ENCODE data around the gene EVX2. TPM values are rescaled to one million over a fixed set of nuclear protein-coding genes. Genes with fewer than 3 reads are reported as not detected.

Gene EVX2
- total RNA-seq, 1 experiment from 2014 or later: not detected

DNA sequence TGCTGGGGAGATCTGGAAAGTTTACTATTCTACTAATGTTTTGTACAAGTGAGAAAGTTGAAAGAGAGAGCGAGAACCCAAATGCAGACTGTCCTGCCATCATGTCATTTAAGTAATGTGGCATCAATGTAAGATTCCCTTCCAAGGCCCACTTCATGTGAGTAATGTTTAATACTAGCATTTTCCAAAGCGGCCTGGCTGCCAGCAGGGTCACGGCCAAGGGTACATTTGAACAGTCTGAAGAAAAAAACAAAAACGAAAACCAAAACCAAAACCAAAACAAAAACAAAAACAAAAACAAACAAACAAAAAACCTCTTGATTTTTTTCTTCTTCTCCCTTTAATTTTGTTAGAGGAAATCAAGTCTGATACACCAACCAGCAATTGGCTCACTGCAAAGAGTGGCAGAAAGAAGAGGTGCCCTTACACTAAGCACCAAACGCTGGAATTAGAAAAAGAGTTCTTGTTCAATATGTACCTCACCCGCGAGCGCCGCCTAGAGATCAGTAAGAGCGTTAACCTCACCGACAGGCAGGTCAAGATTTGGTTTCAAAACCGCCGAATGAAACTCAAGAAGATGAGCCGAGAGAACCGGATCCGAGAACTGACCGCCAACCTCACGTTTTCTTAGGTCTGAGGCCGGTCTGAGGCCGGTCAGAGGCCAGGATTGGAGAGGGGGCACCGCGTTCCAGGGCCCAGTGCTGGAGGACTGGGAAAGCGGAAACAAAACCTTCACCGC is 35.0 kb upstream of the EVX2 start:
- Mint-ChIP-seq H3K27me3 (ENCODE audit: low read depth) (peaks cover 100% of the 10 kb centered on the region), H3K36me3 (0 out of 2 replicates have a peak, but pooled peaks cover 3% of the 10 kb centered on the region), H3K9me3 (peaks cover 4% of the 10 kb centered on the region), H3K4me1 (peaks cover 17% of the 10 kb centered on the region), H3K27ac (no peak overlapping the region), H3K4me3 (no peak overlapping the region)
- ChIA-PET POLR2A (no interaction called here), CTCF (no interaction called here)
- ATAC-seq: no peak
- DNase-seq (ENCODE audit: low spot score): peak; percentile 70
- TF ChIP-seq, protein P1, sequence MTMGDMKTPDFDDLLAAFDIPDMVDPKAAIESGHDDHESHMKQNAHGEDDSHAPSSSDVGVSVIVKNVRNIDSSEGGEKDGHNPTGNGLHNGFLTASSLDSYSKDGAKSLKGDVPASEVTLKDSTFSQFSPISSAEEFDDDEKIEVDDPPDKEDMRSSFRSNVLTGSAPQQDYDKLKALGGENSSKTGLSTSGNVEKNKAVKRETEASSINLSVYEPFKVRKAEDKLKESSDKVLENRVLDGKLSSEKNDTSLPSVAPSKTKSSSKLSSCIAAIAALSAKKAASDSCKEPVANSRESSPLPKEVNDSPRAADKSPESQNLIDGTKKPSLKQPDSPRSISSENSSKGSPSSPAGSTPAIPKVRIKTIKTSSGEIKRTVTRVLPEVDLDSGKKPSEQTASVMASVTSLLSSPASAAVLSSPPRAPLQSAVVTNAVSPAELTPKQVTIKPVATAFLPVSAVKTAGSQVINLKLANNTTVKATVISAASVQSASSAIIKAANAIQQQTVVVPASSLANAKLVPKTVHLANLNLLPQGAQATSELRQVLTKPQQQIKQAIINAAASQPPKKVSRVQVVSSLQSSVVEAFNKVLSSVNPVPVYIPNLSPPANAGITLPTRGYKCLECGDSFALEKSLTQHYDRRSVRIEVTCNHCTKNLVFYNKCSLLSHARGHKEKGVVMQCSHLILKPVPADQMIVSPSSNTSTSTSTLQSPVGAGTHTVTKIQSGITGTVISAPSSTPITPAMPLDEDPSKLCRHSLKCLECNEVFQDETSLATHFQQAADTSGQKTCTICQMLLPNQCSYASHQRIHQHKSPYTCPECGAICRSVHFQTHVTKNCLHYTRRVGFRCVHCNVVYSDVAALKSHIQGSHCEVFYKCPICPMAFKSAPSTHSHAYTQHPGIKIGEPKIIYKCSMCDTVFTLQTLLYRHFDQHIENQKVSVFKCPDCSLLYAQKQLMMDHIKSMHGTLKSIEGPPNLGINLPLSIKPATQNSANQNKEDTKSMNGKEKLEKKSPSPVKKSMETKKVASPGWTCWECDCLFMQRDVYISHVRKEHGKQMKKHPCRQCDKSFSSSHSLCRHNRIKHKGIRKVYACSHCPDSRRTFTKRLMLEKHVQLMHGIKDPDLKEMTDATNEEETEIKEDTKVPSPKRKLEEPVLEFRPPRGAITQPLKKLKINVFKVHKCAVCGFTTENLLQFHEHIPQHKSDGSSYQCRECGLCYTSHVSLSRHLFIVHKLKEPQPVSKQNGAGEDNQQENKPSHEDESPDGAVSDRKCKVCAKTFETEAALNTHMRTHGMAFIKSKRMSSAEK (CRISPR knock-in tag; IDR thresholded peaks at IDR 0.05; ENCODE audit: borderline replicate concordance): no peak
- TF ChIP-seq, protein P2, sequence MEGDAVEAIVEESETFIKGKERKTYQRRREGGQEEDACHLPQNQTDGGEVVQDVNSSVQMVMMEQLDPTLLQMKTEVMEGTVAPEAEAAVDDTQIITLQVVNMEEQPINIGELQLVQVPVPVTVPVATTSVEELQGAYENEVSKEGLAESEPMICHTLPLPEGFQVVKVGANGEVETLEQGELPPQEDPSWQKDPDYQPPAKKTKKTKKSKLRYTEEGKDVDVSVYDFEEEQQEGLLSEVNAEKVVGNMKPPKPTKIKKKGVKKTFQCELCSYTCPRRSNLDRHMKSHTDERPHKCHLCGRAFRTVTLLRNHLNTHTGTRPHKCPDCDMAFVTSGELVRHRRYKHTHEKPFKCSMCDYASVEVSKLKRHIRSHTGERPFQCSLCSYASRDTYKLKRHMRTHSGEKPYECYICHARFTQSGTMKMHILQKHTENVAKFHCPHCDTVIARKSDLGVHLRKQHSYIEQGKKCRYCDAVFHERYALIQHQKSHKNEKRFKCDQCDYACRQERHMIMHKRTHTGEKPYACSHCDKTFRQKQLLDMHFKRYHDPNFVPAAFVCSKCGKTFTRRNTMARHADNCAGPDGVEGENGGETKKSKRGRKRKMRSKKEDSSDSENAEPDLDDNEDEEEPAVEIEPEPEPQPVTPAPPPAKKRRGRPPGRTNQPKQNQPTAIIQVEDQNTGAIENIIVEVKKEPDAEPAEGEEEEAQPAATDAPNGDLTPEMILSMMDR (IDR thresholded peaks at IDR 0.05): peak; percentile 55

DNA sequence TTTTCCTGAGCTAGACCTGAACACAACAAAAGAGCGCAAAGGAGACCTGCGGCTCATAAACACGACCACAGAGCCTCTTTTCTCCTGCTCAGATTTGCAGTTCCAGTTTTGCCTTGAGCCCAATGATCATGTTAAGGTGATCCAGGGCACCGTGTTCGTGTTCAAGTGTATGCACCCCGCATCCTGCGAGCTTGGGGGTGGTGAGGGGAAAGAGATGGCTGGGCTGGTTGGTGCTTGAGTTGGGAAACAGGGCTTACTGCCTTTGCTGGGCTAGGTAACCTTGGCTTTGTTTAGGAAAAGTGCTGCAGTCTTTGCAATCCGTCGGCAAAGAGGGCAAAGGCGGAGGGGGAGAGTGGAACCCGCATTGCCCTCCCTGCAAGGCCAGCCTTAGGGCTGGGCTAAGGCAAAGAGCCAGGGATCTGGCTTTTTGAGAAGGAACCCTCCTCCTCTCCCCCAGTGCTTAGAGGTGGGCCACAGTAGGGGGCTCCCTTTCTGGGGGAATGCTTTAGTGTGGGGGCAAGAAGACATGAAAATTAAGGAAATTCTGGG is 34.1 kb upstream of the EVX2 start:
- Mint-ChIP-seq H3K27ac (no peak overlapping the region), H3K4me1 (peaks cover 15% of the 10 kb centered on the region), H3K36me3 (0 out of 2 replicates have a peak, but pooled peaks cover 6% of the 10 kb centered on the region), H3K9me3 (peaks cover 4% of the 10 kb centered on the region), H3K27me3 (ENCODE audit: low read depth) (peaks cover 100% of the 10 kb centered on the region), H3K4me3 (no peak overlapping the region)
- CTCF ChIA-PET: no interaction called here
- TF ChIP-seq, protein P3, sequence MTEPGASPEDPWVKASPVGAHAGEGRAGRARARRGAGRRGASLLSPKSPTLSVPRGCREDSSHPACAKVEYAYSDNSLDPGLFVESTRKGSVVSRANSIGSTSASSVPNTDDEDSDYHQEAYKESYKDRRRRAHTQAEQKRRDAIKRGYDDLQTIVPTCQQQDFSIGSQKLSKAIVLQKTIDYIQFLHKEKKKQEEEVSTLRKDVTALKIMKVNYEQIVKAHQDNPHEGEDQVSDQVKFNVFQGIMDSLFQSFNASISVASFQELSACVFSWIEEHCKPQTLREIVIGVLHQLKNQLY (CRISPR knock-in tag; IDR thresholded peaks at IDR 0.05): no peak
- TF ChIP-seq TEAD1 (CRISPR knock-in tag; IDR thresholded peaks at IDR 0.05) (no peak), CREB1 (CRISPR knock-in tag; IDR thresholded peaks at IDR 0.05) (no peak), FOXJ3 (CRISPR knock-in tag; IDR thresholded peaks at IDR 0.05; ENCODE audit: borderline replicate concordance) (no peak), SOX15 (CRISPR knock-in tag; IDR thresholded peaks at IDR 0.05) (no peak), IRF2 (CRISPR knock-in tag; IDR thresholded peaks at IDR 0.05; ENCODE audit: borderline replicate concordance, low read depth) (no peak), HMGA2 (CRISPR knock-in tag; IDR thresholded peaks at IDR 0.05) (no peak), RORB (CRISPR knock-in tag; IDR thresholded peaks at IDR 0.05) (no peak)
- TF ChIP-seq, protein P4, sequence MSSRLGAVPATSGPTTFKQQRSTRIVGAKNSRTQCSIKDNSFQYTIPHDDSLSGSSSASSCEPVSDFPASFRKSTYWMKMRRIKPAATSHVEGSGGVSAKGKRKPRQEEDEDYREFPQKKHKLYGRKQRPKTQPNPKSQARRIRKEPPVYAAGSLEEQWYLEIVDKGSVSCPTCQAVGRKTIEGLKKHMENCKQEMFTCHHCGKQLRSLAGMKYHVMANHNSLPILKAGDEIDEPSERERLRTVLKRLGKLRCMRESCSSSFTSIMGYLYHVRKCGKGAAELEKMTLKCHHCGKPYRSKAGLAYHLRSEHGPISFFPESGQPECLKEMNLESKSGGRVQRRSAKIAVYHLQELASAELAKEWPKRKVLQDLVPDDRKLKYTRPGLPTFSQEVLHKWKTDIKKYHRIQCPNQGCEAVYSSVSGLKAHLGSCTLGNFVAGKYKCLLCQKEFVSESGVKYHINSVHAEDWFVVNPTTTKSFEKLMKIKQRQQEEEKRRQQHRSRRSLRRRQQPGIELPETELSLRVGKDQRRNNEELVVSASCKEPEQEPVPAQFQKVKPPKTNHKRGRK (CRISPR knock-in tag; IDR thresholded peaks at IDR 0.05; ENCODE audit: borderline replicate concordance): no peak
- TF ChIP-seq, protein P5, sequence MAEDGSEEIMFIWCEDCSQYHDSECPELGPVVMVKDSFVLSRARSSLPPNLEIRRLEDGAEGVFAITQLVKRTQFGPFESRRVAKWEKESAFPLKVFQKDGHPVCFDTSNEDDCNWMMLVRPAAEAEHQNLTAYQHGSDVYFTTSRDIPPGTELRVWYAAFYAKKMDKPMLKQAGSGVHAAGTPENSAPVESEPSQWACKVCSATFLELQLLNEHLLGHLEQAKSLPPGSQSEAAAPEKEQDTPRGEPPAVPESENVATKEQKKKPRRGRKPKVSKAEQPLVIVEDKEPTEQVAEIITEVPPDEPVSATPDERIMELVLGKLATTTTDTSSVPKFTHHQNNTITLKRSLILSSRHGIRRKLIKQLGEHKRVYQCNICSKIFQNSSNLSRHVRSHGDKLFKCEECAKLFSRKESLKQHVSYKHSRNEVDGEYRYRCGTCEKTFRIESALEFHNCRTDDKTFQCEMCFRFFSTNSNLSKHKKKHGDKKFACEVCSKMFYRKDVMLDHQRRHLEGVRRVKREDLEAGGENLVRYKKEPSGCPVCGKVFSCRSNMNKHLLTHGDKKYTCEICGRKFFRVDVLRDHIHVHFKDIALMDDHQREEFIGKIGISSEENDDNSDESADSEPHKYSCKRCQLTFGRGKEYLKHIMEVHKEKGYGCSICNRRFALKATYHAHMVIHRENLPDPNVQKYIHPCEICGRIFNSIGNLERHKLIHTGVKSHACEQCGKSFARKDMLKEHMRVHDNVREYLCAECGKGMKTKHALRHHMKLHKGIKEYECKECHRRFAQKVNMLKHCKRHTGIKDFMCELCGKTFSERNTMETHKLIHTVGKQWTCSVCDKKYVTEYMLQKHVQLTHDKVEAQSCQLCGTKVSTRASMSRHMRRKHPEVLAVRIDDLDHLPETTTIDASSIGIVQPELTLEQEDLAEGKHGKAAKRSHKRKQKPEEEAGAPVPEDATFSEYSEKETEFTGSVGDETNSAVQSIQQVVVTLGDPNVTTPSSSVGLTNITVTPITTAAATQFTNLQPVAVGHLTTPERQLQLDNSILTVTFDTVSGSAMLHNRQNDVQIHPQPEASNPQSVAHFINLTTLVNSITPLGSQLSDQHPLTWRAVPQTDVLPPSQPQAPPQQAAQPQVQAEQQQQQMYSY (CRISPR knock-in tag; IDR thresholded peaks at IDR 0.05): no peak
- TF ChIP-seq, protein P6, sequence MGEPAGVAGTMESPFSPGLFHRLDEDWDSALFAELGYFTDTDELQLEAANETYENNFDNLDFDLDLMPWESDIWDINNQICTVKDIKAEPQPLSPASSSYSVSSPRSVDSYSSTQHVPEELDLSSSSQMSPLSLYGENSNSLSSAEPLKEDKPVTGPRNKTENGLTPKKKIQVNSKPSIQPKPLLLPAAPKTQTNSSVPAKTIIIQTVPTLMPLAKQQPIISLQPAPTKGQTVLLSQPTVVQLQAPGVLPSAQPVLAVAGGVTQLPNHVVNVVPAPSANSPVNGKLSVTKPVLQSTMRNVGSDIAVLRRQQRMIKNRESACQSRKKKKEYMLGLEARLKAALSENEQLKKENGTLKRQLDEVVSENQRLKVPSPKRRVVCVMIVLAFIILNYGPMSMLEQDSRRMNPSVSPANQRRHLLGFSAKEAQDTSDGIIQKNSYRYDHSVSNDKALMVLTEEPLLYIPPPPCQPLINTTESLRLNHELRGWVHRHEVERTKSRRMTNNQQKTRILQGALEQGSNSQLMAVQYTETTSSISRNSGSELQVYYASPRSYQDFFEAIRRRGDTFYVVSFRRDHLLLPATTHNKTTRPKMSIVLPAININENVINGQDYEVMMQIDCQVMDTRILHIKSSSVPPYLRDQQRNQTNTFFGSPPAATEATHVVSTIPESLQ (CRISPR knock-in tag; IDR thresholded peaks at IDR 0.05): no peak
- TF ChIP-seq, protein P7, sequence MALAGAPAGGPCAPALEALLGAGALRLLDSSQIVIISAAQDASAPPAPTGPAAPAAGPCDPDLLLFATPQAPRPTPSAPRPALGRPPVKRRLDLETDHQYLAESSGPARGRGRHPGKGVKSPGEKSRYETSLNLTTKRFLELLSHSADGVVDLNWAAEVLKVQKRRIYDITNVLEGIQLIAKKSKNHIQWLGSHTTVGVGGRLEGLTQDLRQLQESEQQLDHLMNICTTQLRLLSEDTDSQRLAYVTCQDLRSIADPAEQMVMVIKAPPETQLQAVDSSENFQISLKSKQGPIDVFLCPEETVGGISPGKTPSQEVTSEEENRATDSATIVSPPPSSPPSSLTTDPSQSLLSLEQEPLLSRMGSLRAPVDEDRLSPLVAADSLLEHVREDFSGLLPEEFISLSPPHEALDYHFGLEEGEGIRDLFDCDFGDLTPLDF (CRISPR knock-in tag; IDR thresholded peaks at IDR 0.05): no peak
- ATAC-seq (no peak), DNase-seq (ENCODE audit: low spot score) (no peak)
- POLR2A ChIA-PET: no interaction called here

Measured in WTC11 (cell line).